Measurements from ENCODE around the gene SPARC. TPM values are rescaled to one million over a fixed set of nuclear protein-coding genes. Genes with fewer than 3 reads are reported as not detected.
A peak's percentile ranks its signal among the peaks of the same experiment; 100 is the strongest.

The SPARC gene
- 100 to 1,000 TPM in 4 of 6 experiments, 10 to 100 TPM in 2; 62.2 to 277 (median 109) TPM for total RNA-seq
- long read RNA-seq, transcript SPARC-201 (10 exons, 3,701 nt), result major isoform, 5 of 9 reads
- long read RNA-seq, partial matches to known transcripts, result 0 of 9 reads
- long read RNA-seq, other reads (novel, unspliced or antisense), result 3 of 9 reads

- no peaks in the 10 kb centered on the region for H3K27me3 ChIP-seq
- peak within 1 kb of the TSS; percentile 59 to 85 (median 73) for H3K27ac ChIP-seq
- peak; percentile 55 to 62 (median 57) for DNase-seq
- no peaks in the 10 kb centered on the region for H3K9me3 ChIP-seq
- TF ChIP-seq POLR2A (IDR thresholded peaks at IDR 0.05), result peak; percentile 73
- TF ChIP-seq, protein P1, sequence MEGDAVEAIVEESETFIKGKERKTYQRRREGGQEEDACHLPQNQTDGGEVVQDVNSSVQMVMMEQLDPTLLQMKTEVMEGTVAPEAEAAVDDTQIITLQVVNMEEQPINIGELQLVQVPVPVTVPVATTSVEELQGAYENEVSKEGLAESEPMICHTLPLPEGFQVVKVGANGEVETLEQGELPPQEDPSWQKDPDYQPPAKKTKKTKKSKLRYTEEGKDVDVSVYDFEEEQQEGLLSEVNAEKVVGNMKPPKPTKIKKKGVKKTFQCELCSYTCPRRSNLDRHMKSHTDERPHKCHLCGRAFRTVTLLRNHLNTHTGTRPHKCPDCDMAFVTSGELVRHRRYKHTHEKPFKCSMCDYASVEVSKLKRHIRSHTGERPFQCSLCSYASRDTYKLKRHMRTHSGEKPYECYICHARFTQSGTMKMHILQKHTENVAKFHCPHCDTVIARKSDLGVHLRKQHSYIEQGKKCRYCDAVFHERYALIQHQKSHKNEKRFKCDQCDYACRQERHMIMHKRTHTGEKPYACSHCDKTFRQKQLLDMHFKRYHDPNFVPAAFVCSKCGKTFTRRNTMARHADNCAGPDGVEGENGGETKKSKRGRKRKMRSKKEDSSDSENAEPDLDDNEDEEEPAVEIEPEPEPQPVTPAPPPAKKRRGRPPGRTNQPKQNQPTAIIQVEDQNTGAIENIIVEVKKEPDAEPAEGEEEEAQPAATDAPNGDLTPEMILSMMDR (IDR thresholded peaks at IDR 0.05), result no peak
- peak within 1 kb of the TSS; percentile 36 to 46 (median 37) for H3K4me3 ChIP-seq
- H3K4me1 ChIP-seq, result no peaks in the 10 kb centered on the region
- ATAC-seq, result peak; percentile 80 to 92 (median 86)
- H3K36me3 ChIP-seq, result no peaks in the 10 kb centered on the region
- intact Hi-C loops (cut with DNase I), result no loop called here
- WGBS (ENCODE audit: insufficient coverage, low coverage, low lambda C conversion rate, missing lambda C conversion rate), result 9% methylated on average over 15 of the region's 22 CpGs
Observed at GRCh38 chr5:151686674-151687407, at the start of gene SPARC. Gene SPARC, minus strand, starts transcription at chr5:151686915. Its CDS starts 10,727 bp downstream, at chr5:151676188.

DNA sequence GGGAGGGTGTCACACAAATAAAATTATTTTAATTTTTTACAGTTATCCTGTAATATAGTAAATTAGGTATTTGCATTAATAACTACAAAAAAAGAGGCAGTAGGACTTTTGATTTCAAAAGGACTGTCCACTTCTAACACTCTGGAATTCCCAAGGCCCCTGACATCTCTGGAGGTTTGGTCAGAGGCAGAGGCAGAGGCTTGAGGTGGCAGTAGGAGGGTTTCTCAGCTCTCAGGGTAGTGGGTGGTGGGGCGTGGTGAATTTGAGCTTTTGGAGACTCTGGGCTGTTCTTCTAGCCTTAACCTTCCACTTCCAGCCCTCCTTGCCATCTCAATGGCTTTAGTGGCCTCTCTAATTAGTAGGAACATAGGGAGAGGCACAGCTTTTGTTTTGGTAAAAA lies 48.9 kb upstream of the SPARC start:
- no peak for ATAC-seq
- no peak for DNase-seq
- intact Hi-C loops (cut with DNase I), result loop anchor here in 1 of 2 donors (10.0 kb wide), 1 partner anchor 71 kb away; no protein-coding TSS in a partner anchor
- H3K9me3 ChIP-seq, result no peaks in the 10 kb centered on the region
- TF ChIP-seq POLR2A (IDR thresholded peaks at IDR 0.05), result no peak
- TF ChIP-seq, protein P1 (IDR thresholded peaks at IDR 0.05), result no peak
- H3K27me3 ChIP-seq, result no peaks in the 10 kb centered on the region
- no peaks in the 10 kb centered on the region for H3K4me1 ChIP-seq
- no peak overlapping the region for H3K27ac ChIP-seq
- no peak overlapping the region for H3K4me3 ChIP-seq
- no peaks in the 10 kb centered on the region for H3K36me3 ChIP-seq
- WGBS (ENCODE audit: insufficient coverage, low coverage, low lambda C conversion rate, missing lambda C conversion rate), result 67% methylated on average over 1 of the region's 1 CpG

- TF ChIP-seq, protein P1 (IDR thresholded peaks at IDR 0.05), result no peak
- TF ChIP-seq POLR2A (IDR thresholded peaks at IDR 0.05), result no peak
- 80% methylated on average over 2 of the region's 3 CpGs for WGBS (ENCODE audit: insufficient coverage, low coverage, low lambda C conversion rate, missing lambda C conversion rate)
- intact Hi-C loops (cut with DNase I), result loop anchor here in 1 of 2 donors (10.0 kb wide), 1 partner anchor 69 kb away; no protein-coding TSS in a partner anchor
Observed at GRCh38 chr5:151734064-151734408, 47.3 kb upstream of the SPARC start.

DNA sequence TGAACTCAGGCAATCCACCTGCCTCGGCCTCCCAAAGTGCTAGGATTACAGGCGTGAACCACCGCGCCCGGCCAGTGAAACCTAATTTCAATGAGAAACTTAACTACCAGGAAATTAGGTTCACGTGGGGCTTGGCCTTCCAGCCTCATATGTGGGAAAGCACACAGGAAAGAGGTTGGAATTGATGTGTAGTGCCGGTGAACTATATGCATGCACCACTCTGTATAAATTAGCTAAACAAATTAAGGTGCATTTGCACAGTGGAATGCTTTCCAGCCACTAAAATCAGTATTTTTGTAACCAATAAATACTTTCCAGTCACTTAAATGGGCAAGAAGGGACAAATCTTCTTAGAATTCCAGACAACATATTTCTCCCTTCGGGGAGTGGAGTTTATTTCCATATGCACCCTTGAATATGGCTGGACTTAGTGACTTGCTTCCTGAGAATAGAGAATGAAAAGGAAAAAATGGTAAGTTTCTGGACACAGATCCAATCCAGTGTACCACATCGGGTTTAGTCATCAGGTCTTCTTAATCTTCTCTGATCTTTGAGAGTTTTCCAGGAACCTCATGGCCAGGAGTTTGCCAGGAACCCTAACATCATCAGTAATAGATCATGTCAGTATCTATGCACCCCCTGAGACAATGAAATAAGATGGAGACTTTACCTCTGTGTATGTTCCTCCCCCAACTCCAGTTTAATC lies 46.8 kb upstream of the SPARC start:
- H3K27ac ChIP-seq, result no peak overlapping the region
- H3K36me3 ChIP-seq, result no peaks in the 10 kb centered on the region
- H3K27me3 ChIP-seq, result no peaks in the 10 kb centered on the region
- no peaks in the 10 kb centered on the region for H3K4me1 ChIP-seq
- no peak for DNase-seq
- H3K9me3 ChIP-seq, result no peaks in the 10 kb centered on the region
- H3K4me3 ChIP-seq, result no peak overlapping the region
- intact Hi-C loops (cut with DNase I), result loop anchor here in 1 of 2 donors (10.0 kb wide), 1 partner anchor 69 kb away; no protein-coding TSS in a partner anchor
- 94% methylated on average over 7 of the region's 9 CpGs for WGBS (ENCODE audit: insufficient coverage, low coverage, low lambda C conversion rate, missing lambda C conversion rate)
- no peak for TF ChIP-seq POLR2A (IDR thresholded peaks at IDR 0.05)
- TF ChIP-seq, protein P1 (IDR thresholded peaks at IDR 0.05), result no peak
- ATAC-seq, result no peak

More at GRCh38 chr5:151734064-151734408, 47.3 kb upstream of the SPARC start:
- no peak for DNase-seq
- Histone ChIP-seq H3K4me1 (no peaks in the 10 kb centered on the region), H3K27ac (no peak overlapping the region), H3K4me3 (no peak overlapping the region), H3K27me3 (no peaks in the 10 kb centered on the region), H3K36me3 (no peaks in the 10 kb centered on the region), H3K9me3 (no peaks in the 10 kb centered on the region)
- no peak for ATAC-seq
